HG03159 (cell line): Measurements from ENCODE around the gene PDXDC1.
"Not testable (repeated sequence)": the region's sequence is repeated elsewhere in the genome, so short reads cannot be mapped to it uniquely, and the experiment has no call there.

Experiments
- ATAC-seq: cut with Tn5 transposase; IDR thresholded peaks from one replicate; pipeline ENCODE4 v1.9.1; 2021; ENCODE audit warnings: mild to moderate bottlenecking, moderate library complexity; ENCODE audit not compliant: unreplicated experiment

The PDXDC1 gene

DNA sequence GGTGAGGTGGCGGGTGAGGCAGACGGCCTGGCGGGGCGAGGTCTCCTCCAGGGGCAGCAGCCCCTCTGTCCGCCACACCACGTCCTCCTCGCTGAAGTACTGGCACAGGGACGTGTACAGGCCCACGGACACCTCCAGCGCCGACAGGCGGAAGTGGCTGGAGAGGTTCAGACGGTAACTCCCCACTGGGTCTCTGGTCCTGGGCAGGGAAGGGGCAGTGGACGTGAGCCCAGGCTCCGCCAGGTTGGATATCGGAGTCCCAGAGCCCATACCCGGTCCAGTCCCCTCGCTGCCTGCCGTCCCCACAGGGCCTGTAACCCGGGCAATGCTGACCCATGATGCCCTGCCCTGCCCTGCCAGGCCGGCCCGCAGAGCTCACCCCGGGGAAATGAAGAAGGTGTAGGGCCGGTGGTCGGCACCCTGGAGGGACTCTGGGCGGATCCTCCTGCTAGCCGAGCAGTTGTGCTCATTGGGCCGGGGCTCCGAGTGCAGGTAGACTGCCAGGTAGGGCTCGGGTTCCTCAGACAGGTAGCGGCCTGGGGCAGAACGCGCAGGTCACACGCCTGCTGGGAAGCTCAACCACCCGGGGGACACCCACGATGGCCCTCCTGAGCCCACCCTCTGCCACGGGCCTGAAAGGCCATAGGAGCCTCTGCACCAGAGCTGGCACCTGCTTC lies 155.6 kb downstream of the PDXDC1 start:
- not testable (repeated sequence) for ATAC-seq

DNA sequence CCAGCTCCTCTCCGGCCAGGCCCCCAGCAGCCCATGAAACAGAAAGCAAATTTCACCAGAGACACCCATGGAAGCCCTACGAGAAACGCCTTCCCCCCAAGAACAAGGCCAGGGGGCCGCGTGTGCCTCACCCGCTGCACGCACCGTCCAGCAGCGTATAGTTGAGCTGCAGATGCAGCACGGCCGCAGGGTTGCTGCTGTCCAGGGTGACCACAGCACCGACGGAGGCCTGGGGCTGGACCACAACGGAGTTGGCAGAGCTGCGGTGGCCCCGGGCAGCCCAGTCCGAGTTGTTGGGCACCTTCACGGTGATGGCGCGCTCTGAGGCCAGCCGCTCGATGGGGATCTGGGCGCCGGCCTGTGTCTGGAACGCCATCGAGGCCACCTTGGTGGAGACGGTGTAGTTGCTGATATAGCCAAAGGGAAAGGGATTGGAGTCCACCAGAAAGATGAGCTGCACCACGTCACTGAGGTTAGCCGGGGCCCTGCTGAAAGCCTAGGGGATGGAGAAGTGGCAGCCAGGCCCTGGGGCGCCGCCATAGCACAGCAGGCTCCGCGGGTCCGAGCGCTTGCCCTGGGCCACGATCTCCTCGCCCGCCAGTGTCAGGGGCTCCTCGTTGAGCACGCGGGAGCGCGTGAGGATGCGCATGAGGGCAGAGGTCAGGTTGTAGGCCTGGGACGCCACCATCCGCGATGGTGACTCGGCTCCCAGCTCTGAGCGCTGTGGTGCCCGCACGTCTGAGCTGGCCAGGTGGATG lies 156.3 kb downstream of the PDXDC1 start:
- not testable (repeated sequence) for ATAC-seq

DNA sequence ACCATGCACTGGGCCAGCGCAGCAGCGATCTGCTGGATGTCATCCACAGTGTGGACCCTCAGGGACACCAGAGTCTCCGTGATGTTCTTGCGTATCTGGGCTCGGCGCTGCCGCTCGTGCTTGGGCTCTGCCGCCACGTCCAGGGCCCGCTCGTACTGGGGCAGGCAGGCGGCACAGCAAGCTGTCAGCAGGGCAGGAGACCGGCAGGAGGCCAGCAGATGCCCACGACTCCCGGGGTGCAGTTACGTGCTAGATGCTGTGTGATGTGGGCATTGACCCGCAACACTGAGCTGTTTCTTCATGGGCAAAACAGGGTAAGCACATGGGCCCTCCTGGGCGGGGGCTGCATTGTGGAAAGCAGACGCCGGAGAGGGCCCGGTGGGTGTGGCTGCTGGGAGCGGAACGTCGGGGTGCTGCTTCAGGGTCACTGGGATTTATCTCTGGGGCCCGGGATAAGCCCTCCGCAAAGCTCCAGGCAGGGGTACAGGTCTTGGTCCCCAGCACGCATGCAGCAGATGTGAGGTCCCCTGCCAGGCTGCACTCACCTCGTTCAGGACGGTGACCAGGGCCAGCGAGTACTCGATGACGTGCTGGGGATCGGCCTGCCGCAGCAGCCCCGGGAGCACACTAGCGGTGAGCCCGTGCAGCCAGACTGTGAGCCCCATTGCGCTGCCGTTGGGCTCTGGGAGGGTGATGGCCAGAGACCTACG lies 158.0 kb downstream of the PDXDC1 start:
- ATAC-seq = not testable (repeated sequence)

DNA sequence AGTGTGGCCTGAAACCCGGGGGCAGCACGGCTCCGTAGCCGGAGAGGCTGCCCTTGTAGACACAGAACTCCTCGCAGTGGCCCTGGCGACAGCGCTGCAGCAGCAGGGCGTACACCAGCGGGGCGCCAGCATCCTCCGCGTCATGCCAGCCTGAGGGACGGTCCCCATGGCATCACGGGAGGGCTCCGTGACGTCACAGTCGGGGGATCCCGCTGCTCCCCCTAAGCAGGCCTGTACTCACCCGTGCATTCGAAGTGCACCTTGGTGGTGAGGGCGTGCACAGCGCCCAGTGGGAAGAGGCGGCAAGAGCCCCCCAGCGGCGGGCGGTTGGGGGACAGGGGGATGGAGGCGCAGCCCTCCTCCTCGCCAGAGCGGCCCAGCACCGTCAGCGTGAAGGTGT lies 158.7 kb downstream of the PDXDC1 start:
- ATAC-seq = not testable (repeated sequence)

DNA sequence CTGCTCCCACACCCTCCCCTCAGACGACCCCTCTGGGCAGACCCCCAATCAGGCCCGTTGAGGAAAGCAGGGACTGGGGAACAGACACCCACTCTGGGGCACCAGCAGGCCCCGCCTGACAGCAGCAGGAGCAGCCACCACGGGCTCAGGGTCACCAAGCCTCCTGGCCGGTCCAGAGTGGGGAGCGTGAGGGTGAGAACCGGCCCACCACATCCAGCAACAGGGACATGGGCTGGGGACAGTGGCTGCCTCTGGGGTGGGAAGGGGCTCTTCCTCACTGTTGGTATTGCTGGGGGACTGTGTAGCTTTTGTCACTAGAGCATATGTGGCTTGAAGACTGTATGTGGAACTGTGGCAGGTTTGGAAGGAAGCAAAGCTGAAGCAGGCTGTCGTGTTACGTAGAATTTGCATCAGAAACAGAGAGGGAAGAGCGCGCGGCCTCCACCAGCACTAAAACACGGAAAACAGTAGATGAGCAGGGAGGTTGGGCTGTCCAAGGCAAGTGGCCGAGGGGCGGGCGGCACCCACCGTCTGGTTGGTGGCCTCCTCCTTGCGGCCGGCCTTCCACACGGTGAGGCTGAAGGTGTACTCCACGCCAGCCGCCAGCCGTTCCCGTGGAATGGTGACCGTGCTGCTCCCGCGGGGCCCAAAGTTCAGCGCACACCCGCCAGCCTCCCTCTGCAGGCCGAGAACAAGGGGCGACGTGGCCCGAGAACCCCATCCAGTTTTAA lies 160.1 kb downstream of the PDXDC1 start:
- ATAC-seq = not testable (repeated sequence)

DNA sequence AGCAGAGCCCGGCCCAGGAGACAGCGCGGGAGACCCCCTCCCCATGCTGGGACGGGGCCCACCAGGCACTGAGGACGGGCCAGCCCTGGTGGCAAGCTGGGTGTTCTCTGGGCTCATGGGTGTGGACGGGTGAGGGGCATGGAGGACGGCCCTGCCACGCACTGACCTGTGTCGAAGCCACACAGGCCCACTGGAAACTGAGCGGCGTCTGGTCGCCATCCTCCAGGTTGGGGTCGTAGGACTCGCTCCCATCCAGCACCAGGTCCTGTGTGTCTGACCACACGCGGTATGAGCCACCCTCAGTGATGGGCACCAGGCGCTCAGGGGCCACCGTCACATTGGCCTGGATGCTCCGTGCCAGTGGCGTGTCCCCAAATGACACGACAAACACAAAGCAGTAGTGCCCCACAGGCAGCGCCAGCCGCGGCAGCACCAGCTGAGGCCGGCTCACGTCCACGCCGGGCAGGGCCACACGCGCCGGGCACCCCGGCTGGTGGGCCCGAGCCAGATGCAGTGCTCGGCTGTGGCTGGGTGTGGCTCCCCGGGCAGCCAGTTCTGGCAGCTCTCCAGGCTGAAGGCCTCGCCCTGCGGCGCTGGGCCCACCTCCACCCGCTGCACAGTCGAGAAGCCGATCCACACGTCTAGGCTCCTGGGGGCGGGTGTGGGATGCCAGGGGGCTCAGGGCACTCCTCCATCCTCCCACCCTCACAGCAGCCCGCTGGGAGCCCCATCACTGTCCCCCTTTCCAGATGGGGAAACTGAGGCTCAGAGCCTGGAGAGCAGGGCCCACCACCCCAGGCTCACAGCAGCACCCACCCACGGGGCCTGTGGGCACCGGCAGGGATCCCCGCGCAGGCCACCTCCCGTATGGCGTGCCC lies 160.9 kb downstream of the PDXDC1 start:
- not testable (repeated sequence) for ATAC-seq

DNA sequence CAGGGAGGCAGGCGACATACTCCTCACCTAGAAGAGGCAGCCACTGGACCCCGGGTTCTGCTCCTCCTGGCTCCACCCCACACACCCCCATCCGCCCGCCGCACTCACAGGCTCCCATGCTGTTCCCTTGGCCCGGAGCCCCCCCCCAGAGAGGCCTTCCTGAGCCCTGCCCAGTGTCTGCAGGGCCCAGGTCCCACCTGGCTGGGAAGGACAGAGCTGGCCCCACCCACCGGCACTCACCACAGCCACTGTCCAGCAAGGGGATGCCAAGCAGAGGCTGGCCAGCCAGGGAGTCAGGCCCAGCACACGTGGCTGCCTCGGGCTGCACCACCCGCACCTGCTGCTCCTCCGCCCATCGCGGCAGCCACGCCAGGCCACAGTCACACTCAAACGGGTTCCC lies 162.7 kb downstream of the PDXDC1 start:
- ATAC-seq = not testable (repeated sequence)

DNA sequence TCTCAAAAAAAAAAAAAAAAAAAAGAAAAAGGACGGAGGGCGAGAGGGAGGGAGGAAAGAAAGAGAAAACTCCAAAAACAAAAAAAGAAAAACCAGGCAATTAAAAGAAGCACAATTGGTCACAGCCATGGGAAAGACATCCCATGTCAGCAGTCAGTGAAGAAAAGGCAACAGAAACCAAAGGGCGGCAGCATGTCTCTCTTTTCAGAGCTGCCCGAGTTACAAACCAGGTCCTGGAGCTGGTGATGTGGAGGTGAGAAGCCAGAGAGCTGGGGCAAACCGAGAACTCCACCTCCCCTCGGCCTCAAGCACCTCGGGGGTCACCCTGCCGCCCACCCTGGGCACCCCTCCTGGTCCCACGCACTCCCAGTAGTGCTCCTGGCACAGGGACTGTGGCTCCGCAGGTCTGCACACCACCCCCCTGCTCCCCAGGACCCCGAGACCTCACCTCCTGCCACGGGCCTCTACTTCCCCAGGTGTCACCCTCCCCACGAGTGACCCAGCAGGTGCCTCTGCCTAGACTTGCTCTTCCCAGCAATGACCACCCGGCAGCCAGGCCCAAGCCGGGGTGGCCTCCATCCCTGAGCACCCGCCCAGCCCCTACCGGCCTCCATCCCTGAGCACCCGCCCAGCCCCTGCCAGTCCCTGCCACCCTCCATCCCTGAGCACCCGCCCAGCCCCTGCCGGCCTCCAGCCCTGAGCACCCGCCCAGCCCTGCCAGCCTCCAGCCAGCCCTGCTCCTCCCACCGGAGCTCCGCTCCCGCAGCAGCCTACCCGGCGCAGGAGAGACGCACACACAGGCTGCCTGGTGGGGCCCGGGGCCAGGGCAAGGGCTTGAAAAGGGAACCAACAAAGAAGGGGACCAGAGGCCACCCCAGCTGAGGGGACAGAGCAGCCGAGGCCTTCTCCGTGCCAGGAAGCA lies 165.9 kb downstream of the PDXDC1 start:
- not testable (repeated sequence) for ATAC-seq

DNA sequence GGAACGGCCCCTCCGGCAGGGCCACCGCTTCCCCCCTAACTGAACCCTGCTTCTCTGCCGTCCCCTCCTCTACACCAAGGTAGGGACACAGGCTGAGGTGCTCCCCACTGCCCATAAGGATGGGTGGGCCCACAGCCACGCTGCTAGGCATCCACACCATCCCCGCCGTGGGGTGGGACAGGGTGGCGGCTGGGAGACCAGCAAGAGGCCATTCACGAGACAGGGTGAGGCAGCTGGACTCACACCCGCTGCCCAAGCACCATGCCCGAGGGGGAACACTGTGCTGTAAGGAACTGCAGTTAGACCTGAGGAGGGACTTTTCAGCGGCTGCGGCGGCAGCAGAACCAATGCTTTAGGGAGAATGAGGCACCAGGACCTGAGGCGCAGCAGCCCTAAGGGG lies 166.8 kb downstream of the PDXDC1 start:
- ATAC-seq = no peak

DNA sequence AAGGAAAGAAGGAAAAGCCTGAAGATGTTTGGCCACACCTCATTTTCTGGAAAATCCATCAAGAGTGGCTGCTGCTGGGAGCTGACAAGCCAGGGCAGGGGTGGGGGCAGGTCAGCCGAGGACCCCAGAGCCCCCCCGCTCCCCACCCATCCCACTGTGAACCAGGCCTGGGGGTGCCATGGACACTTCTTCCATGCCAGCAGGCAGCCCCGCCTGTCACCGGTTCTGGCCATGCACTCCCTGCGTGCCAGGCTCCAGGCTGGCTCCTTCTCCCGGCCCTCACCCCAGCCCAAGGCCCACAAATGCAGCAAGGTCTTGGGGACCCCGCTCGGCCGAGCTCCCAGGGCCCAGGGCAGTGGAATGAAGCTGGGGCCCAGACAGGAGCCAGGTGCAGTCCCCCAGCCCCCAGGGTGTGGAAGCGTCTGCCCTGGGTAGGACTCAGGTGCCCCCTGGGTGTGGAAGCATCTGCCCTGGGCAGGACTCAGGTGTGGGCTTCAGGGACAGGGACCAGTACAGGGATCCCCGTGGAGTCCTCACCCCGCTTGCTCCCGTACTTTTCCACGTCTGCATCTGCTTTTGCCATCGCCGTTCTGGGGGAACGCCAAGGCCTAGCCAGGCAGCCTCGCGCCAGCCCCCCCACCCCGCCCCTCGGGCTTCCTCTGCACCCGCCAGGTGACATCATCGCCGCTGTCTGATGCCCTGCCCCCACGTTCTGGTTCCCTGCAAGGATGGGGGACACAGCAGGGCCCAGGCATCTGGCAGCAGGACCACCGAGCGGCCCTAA lies 167.5 kb downstream of the PDXDC1 start:
- ATAC-seq = not testable (repeated sequence)

DNA sequence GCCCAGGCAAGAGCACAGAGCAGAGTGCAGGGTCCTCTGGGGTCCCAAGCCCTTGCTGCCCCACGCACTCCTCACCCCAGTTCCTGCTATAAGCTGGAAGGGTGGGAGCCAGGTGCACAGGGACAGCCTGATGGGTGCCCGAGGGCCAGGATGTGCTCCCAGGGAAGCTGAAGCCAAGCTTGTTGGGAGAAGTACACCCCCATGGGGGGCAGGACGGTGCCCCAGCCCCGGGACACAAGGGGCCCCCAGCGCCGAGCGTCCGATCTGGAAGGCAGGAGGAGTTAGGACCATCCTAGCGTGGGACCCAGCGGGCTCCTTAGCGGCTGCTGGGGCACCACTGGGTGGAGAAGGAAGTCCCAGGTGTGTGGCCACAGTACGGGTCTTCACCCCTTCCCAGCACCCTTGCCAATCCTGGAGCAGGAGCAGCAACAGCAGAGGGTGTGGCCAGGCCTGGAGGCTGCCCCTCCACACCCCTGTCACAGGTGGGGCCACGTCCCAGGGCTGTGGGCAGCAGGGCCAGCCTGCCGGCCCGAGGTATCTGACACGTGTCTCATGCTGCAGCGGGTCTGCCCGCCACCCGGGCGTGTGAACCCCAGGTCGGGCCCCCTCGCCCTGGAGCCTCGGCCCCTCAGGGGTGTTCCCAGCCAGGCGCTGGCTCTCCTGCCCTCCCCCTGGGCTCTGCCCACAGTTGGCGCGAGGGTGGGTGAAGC lies 168.2 kb downstream of the PDXDC1 start:
- not testable (repeated sequence) for ATAC-seq

DNA sequence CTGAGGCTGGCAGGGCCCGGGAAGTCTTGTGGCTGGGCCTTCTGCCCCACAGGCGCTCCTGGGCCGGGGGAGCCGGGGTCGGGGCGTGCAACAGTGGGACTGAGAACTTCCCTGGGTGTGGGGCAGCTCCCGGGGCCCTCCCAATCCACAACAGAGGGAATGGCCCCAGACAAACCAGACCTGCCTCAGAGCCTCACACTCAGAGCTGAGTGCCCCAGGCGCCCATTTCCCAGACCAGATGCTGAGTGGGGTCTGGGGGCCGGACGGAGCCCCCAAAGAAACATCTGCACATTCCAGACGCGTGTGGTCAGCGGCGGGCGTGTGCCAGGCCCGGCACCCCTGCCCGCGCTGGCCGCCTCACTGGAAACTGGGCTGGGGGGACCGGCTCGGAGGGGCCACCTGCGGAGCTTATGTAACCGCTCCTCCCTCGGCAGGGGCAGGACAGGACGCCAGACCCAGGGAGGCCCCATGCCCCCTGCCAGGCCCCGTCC lies 168.8 kb downstream of the PDXDC1 start:
- ATAC-seq = not testable (repeated sequence)

DNA sequence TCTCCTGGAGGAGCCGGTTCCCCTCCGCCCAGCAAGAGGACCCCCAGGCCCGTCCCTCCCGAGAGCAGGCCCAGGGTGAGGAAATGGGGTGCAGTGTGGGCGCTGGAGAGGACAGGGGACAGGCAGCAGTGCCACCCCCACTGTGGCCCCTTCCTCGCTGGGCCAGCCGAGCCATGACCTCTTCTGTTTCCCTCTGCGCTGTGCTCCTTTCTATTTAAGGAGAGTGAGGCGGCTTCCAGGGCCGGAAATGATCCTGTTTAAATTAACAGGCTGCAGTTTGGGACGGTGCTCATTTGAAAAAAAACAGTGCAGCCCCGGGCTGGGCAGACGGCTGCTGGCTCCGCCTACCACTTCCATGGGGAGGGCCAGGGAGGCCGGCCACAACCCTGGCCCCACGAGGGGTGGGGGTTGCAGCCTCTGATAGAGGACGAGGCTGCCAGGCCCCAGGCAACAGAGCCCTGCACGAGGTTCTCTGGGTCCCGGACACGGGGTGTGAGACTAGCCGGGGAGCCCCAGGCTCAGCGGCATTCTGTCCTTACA lies 169.3 kb downstream of the PDXDC1 start:
- not testable (repeated sequence) for ATAC-seq

DNA sequence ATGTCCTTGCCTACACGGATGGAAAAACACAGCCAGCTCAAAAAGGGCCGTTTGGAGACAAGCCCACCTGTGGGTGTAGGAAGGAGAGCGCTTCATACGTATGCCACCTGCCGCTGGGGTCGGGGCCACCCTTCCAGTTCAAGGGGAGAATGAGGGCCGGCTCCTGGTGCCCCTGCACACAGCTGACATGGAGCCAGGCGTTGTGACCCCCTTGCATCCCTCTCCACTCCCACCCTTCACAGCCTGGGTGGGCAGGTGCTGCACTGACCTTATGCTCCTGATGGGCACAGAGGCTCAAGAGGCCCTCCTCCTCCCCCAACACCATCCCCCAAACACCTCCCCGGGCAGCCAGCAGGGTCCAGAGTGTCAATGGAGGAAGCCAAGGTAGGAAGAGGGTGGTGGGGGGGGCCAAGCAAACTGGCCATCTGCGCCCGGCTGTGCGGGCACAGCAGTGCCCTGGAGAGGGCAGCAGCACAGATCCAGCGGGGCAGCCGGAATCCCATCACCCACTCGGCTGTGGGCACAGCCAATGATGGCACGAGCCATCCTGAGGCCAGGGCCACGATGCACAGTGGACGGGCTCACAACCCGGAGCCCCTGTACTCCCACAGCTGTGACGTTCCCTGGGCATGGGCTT lies 170.1 kb downstream of the PDXDC1 start:
- ATAC-seq = not testable (repeated sequence)

DNA sequence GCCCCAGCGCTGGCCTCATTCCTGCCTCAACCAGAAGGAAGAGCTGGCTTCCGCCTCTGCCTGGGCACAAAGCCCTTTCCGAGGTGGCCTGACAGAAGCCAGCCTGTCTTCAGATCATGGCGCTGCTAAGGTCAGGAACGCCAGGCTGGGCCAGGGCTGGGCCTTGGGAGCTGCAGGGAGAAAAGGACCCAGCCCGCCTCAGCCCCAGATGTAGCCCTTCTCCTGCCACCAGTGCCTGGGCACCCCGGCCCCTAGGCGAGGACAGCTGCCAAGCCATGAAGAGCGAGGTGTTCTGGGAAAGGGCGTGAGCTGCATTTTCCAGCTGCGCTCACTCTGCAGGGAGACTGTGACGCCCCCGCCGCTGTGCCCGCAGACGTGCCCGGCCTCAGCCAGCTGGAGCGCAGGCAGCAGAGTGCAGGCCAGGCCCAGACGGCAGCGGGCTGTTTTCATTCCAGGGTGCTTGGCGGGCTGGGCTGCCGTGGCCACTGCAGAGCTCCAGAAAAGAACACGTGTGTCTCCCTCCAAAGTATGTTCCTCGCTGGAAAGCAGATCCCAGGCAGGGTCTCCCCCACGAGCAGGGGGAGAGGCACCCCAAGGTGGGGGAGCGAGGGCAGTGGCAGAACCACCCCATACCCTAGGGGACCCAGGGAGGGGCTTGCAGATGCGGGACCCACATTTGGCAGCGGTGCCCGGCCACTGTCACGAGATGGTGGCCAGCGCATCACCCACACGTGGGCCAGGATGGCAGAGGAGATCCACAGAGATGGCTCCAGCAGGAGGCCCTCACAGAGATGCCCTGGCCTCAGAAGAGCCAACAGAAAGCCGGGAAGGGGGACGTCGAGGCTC lies 170.8 kb downstream of the PDXDC1 start:
- not testable (repeated sequence) for ATAC-seq

DNA sequence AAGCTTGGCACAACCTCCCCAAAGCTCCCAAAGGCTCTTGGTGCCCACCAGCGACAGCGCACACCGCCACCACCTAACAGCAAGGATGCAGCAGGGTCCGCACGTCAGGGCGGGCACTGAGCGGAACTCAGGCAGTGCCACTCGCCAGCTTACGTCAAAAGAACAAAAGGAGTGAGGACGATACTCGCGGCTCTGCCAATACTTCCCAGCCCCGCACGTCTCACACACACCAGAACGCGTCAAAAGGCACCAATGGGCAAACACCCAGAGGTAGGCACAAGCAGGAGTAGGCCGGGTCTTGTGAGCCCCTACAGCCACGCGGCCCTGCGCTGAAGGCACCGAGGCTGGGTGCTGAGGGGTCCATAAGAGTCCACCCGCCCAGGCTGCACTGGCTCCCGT lies 171.4 kb downstream of the PDXDC1 start:
- ATAC-seq = not testable (repeated sequence)
